Osteoblast (primary cell): Measurements from ENCODE around the gene ZEB2. TPM values are rescaled to one million over a fixed set of nuclear protein-coding genes. Genes with fewer than 3 reads are reported as not detected.

ENCODE experiments used
- DNase-seq: peaks from one replicate; pipeline ENCODE4 v3.0.0; 2011; ENCODE audit warnings: low spot score, mixed read lengths; ENCODE audit not compliant: insufficient read length; ENCODE audit errors: missing footprints
- H2AFZ ChIP-seq: 2 replicates; pipeline ENCODE4 v1.6.0; 2011; ENCODE audit warnings: mild to moderate bottlenecking, low read length
- H3K27ac ChIP-seq: 2 replicates; pipeline ENCODE4 v1.5.1; 2011; ENCODE audit warnings: mild to moderate bottlenecking, low read depth, low read length, moderate library complexity
- H3K27me3 ChIP-seq: 2 replicates; pipeline ENCODE4 v1.6.0; 2012; ENCODE audit warnings: mild to moderate bottlenecking, control low read depth, inconsistent platforms, low read length, moderate library complexity; ENCODE audit not compliant: insufficient read depth
- H3K36me3 ChIP-seq: 2 replicates; pipeline ENCODE4 v1.5.1; 2011; ENCODE audit warnings: mild to moderate bottlenecking, low read length, control low read depth, moderate library complexity; ENCODE audit not compliant: insufficient read depth
- H3K4me1 ChIP-seq: 2 replicates; pipeline ENCODE4 v1.5.1; 2011; ENCODE audit warnings: mild to moderate bottlenecking, low read length, control low read depth, moderate library complexity; ENCODE audit not compliant: insufficient read depth
- H3K4me2 ChIP-seq: 2 replicates; pipeline ENCODE4 v1.6.0; 2011; ENCODE audit warnings: mild to moderate bottlenecking, low read length; ENCODE audit not compliant: insufficient read depth
- H3K4me3 ChIP-seq: fragments of 200-600 bp; sonication (generic); 3 replicates; pipeline ENCODE4 v1.5.1; 2012; ENCODE audit warnings: mild to moderate bottlenecking, low read length, inconsistent platforms; ENCODE audit not compliant: insufficient read depth
- H3K79me2 ChIP-seq: 2 replicates; pipeline ENCODE4 v1.6.0; 2012; ENCODE audit warnings: mild to moderate bottlenecking, low read length, control low read depth, inconsistent platforms; ENCODE audit not compliant: insufficient read depth
- H3K9me3 ChIP-seq: 2 replicates; pipeline ENCODE4 v1.5.1; 2011; ENCODE audit warnings: low read depth, low read length, control low read depth
- H4K20me1 ChIP-seq: 2 replicates; pipeline ENCODE4 v1.6.0; 2012; ENCODE audit warnings: mild to moderate bottlenecking, low read length, control low read depth; ENCODE audit not compliant: insufficient read depth
- CTCF ChIP-seq: IDR thresholded peaks from 2 replicates; pipeline ENCODE4 v1.5.1; 2011; ENCODE audit warnings: mild to moderate bottlenecking, low read depth, low read length, moderate library complexity; ENCODE audit errors: extremely low read depth
- total RNA-seq: library from RNA; depleted of rRNA; stranded (reverse); fragments of >200 nt; gene quantifications from 2 replicates; pipeline ENCODE4 v1.2.3, GENCODE V29; 2012

The ZEB2 gene
- total RNA-seq, 1 donor, result 119 TPM

- no peak for DNase-seq
- H4K20me1 ChIP-seq, result no peaks in the 10 kb centered on the region
- no peaks in the 10 kb centered on the region for H3K9me3 ChIP-seq
- H3K4me2 ChIP-seq, result no peak overlapping the region
- H3K27me3 ChIP-seq, result no peaks in the 10 kb centered on the region
- peaks cover 2% of the 10 kb centered on the region for H3K4me1 ChIP-seq
- no peak overlapping the region for H2AFZ ChIP-seq
- no peaks in the 10 kb centered on the region for H3K79me2 ChIP-seq
- no peak overlapping the region for H3K27ac ChIP-seq
- H3K4me3 ChIP-seq, result no peak overlapping the region
- no peaks in the 10 kb centered on the region for H3K36me3 ChIP-seq
- TF ChIP-seq CTCF, result no peak
Measured at GRCh38 chr2:144559681-144560080, 39.8 kb upstream of the ZEB2 start.

- H3K4me3 ChIP-seq, result no peak overlapping the region
- no peaks in the 10 kb centered on the region for H4K20me1 ChIP-seq
- TF ChIP-seq CTCF, result no peak
- no peaks in the 10 kb centered on the region for H3K36me3 ChIP-seq
- H3K4me2 ChIP-seq, result no peak overlapping the region
- no peaks in the 10 kb centered on the region for H3K9me3 ChIP-seq
- no peak overlapping the region for H2AFZ ChIP-seq
- peaks cover 7% of the 10 kb centered on the region for H3K4me1 ChIP-seq
- no peaks in the 10 kb centered on the region for H3K79me2 ChIP-seq
- H3K27ac ChIP-seq, result no peak overlapping the region
- no peaks in the 10 kb centered on the region for H3K27me3 ChIP-seq
- no peak for DNase-seq
Measured at GRCh38 chr2:144559242-144559641, 39.3 kb upstream of the ZEB2 start.

- H3K36me3 ChIP-seq, result no peaks in the 10 kb centered on the region
- H3K4me2 ChIP-seq, result no peak overlapping the region
- no peak overlapping the region for H3K4me3 ChIP-seq
- peaks cover 22% of the 10 kb centered on the region for H3K4me1 ChIP-seq
- no peaks in the 10 kb centered on the region for H3K27me3 ChIP-seq
- no peaks in the 10 kb centered on the region for H3K79me2 ChIP-seq
- H3K9me3 ChIP-seq, result no peaks in the 10 kb centered on the region
- no peak for TF ChIP-seq CTCF
- H3K27ac ChIP-seq, result no peak overlapping the region
- no peak for DNase-seq
- H2AFZ ChIP-seq, result no peak overlapping the region
- H4K20me1 ChIP-seq, result no peaks in the 10 kb centered on the region
Measured at GRCh38 chr2:144554492-144555210, 34.7 kb upstream of the ZEB2 start.

- Histone ChIP-seq H3K4me1 (peaks cover 22% of the 10 kb centered on the region), H3K9me3 (no peaks in the 10 kb centered on the region), H3K4me2 (peak overlapping the region; percentile 31), H4K20me1 (no peaks in the 10 kb centered on the region), H2AFZ (no peak overlapping the region), H3K27ac (peak overlapping the region; percentile 62), H3K36me3 (no peaks in the 10 kb centered on the region), H3K79me2 (no peaks in the 10 kb centered on the region), H3K4me3 (no peak overlapping the region), H3K27me3 (no peaks in the 10 kb centered on the region)
- no peak for TF ChIP-seq CTCF
- peak; percentile 57 for DNase-seq
Measured at GRCh38 chr2:144553379-144553778, 33.5 kb upstream of the ZEB2 start.
